ENCODE measurements around the gene NUDT13.
A peak's percentile ranks its signal among the peaks of the same experiment; 100 is the strongest.

NUDT13 gene

DNA sequence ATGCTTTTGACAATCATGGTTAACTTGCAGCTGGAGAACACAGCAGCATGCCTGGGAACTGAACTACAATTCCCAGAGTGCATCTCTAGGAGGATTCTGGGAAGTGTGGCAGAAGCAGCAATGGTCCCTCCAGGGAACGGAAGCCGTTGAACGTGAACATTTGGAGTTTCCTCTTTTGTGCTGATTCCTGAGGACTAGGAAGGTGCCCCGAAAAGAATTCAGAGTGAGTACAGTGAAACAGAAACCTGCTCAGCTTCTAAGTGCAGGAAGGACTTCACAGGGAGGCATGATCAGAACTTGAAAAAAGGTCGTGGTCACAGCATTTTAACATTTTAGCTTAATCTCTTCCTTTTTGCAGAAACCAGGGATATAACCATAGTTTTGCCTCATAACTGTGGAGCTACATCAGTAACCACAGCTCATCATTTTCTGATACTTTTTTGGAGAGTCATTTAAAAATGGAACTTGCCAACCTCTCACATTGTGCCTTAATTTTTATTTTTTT is at the start of gene NUDT13:
Gene NUDT13 (plus strand): TSS at position 111 of the 505 bp plus-strand sequence. CDS start 3,911 bp downstream, outside the sequence.
- peak; percentile 29 for FAIRE-seq

- FAIRE-seq = peak; percentile 73
Measured at GRCh38 chr10:73060738-73061635, 49.3 kb upstream of the NUDT13 start.

DNA sequence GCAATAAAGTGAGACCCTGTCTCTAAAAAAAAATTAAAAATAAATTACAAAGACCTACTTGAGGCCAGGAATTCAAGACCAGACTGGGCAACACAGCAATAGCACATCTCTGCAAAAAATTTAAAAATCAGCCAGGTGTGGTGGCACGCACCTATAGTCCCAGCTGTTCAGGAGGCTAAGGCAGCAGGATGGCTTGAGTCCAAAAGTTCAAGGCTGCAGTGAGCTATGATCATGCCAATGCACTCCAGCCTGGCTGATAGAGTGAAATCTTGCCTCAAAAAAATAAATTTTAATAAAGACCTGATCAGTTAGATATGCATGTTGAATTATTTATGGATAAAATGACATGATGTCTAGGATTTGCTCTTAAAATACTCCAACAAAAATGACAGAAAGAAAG is 48.5 kb upstream of the NUDT13 start:
- no peak for FAIRE-seq

- no peak for FAIRE-seq
Measured at GRCh38 chr10:73065441-73065840, 44.8 kb upstream of the NUDT13 start.

GRCh38 chr10:73073627-73074026 is 36.6 kb upstream of the NUDT13 start:
- no peak for FAIRE-seq

DNA sequence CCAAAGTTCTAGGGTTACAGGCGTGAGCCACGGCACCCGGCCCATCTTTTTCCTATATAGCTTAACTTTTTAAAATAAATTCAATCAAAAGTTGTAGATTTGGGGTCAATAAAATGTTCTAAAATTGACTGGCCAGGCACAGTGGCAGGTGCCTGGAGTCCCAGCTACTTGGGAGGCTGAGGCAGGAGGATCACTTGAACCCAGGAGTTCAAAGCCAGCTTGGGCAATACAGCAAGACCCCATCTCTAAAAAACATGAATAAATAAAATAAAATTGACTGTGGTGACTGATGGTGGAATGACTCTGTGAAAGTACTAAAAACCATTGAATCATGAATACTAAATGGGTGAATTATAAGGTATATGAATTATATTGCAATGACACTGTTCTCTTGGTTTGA is 34.4 kb upstream of the NUDT13 start:
- FAIRE-seq = no peak

GRCh38 chr10:73076360-73077183 is 33.7 kb upstream of the NUDT13 start:
- no peak for FAIRE-seq

DNA sequence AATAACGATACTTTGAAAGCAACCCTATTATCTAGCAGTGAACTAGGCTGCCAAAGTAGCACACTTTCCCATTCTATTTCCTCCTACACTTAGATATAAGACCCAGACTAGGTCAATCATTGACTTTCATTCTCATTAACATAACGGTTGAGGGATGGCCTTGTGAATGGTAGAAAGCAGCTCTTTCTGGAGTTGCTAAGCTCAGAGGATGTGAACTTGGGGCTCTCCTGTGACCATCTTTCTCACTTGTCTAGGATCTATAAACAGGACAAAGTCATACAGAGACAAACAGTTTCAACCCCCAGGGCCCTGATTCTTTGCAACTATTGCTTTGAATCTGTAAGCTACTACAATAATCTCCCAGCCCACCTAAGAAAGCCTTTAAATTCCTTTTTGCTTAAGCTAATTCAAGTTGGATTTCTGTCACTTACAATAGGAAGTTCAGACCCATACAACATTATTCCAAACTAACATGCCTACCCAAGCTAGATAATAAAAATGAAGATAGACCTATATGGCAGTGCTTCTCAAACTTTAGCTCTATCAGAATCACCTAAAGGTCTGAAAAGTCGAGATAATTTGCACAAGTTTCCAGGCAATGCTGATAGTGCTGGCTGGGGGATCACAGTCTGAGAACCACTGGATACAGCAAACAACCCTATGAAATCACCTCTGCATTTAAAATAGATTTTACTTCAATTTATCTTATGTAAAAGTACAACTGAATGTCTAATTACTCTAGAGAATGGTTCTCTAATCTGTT is 30.3 kb upstream of the NUDT13 start:
- FAIRE-seq = no peak

DNA sequence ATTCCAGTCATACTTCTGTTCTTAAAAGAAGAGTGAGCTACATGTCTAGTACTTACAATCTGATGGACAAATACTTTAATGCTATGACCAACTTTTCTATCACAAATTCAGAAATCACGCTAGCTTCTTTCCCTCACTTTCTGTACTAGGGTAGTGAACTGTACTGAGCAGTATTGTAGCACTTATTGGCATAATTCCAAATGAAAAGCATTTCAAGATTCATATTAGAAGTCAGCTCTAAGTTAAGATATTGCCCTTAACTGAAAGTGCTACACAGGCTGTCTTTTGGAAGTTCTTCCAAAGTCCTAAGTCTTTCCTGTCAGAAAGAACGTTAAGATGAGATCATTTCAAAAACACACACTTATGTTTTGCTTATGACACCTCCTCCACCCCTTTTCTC is 27.0 kb upstream of the NUDT13 start:
- FAIRE-seq = no peak

DNA sequence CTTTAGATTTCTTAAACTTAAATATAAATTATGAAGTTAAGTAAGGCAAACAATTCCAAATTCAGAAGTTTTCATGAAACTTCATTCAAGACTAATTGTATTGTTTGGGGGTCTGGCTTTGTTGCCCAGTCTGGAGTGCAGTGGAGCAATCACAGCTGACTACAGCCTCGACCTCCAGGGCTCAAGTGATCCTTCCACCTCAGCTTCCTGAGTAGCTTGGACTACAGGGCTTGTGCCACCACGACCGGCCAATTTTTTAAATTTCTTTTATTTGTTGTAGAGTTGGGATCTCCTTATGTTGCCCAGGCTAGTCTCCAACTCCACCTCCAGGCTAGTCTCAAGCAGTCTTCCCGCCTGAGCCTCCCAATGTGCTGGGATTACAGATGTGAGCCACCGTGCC is 26.0 kb upstream of the NUDT13 start:
- no peak for FAIRE-seq

DNA sequence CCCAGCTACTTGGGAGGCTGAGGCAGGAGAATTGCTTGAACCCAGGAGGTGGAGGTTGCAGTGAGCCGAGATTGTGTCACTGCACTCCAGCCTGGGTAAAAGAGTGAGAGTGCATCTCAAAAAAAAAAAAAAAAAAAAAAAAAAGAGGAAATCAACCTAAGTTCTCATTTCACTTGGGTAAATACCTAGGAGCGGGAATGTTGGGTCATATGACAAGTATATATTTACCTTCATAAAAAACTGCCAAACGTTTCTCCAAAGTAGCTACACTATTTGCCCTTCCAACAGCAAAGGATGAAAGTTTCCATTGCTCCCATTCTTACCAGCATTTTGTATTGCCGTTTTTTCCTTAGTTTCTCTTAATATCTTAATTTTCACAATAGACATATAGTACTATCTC is 23.4 kb upstream of the NUDT13 start:
- FAIRE-seq = no peak

- no peak for FAIRE-seq
Measured at GRCh38 chr10:73088304-73088703, 22.0 kb upstream of the NUDT13 start.

DNA sequence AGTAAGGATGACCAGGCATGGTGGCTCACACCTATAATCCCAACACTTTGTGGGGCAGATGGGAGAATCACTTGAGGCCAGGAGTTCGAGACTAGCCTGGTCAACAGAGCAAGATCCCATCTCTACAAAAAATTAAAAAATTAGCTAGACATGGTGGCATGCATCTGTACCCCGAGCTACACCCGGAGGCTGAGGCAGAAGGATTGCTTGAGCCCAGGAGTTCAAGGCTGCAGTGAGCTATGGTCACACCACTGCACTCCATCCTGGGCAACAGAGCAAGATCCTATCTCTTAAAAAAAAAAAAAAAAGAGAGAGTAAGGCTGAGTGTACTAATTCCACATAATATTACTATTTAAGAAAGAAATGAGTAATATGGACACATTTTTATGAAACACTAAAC is 17.4 kb upstream of the NUDT13 start:
- FAIRE-seq = no peak

DNA sequence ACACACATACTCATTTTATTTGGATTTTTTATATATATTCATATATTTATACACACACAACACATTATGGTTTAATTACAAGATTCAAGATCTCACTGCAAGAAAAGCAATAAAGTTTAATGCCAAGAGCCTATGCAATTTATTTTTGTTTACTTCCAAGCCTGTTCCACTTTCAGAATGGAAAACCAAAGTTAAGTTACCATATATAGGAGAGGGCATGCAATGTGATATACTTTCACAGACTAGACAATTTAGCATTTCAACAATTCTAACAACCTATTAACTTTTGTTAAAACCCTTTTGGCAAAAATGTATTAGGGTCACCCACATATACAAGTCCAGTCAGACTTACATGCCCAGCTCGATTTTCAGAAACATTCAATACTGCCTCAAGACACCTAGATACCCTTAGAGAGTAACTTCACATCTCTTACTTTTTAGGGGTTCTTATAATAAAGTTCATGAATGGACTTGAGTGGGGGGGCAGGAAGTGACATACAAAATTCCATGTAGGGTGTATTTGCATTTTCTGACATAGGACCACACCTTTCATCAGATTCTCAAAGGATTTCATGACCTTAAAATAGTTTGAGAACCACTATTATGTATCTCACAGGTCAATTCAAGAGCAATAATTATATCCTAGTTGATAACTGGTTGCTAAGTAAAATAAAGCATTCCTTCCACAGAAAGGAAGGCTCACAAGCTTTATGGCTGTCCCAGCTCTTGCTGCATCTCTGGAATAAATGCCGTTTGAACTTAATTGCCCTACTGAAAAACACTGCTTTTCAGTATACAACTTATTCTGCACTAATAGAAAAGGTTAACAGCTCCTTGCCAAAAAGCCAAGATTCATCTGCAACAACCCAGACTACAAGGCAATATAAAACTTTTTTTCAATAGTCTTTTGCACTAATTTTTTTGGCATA is 16.1 kb upstream of the NUDT13 start:
- no peak for FAIRE-seq

GRCh38 chr10:73094986-73095480 is 15.2 kb upstream of the NUDT13 start:
- FAIRE-seq = no peak

GRCh38 chr10:73095481-73096021 is 14.7 kb upstream of the NUDT13 start:
- peak; percentile 73 for FAIRE-seq

GRCh38 chr10:73096041-73096448 is 14.2 kb upstream of the NUDT13 start:
- no peak for FAIRE-seq

DNA sequence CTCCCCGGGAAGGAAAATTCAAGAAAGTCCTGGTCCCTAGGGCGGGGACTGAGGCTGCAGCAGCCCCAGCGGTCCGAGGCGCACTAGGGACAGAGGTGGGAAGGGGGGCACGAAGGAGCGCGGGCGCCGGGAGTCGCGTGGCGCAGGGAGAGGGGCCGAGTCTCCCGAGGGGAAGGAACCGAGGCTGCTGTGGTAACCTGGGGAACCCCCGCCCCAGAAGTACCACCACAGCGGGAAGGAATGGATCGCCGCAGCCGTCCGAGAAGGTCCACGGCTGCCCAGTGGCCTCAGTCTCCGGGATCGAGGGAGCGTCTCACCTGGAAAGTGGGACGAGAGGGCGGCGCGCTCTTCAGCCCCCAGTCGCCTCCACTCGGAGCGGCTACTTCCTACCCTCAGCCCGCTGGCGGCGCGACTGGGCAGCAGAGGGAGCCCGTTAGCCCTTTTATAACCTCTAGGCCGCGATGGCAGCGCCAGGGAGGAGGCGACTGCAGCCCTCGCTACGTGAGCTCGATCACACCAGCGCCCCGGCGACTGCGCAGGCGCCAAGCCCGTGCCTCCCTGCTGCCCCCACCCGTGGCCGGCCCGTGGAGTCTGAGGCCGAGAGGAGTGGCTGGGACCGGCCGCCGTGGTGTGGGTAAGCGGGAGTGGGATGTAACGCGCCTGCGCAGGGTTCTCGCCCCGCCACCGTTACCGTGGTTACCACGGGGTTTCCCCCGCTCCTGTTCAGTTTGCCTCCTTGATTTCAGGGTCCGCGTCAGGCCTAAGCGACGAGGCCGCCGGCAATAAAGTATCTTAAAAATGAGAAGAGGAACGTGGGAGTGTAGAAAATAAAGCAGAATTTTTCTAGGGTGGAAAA is 13.6 kb upstream of the NUDT13 start, which contains the start of gene P4HA1:
Gene P4HA1 (minus strand): TSS at position 418 of the 856 bp plus-strand sequence. CDS start 21,983 bp downstream, outside the sequence.
- FAIRE-seq = peak; percentile 65

DNA sequence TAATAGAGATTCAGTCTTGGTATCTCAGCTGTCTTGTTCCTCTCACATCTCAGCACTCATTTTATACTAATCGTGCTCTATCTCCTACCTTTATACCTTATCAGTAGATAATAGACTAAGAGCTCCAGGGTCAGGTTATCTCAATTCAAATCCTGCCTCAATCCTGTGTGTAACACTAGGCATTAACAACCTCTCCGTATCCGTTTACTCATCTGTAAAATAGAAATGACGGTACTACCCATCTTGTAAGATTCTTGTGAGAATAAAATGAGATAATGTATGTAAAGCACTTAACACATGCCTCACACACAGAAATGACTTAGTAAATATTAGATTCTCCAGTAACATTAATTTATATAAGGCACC is 13.0 kb upstream of the NUDT13 start:
- FAIRE-seq = no peak

GRCh38 chr10:73099141-73099540 is 11.1 kb upstream of the NUDT13 start:
- no peak for FAIRE-seq

All from A204.1 (cell line).